D721Med (cell line): Measurements from ENCODE around the gene MRPL38.

Experiments
- DNase-seq: peaks from one replicate; pipeline ENCODE4 v3.0.0; 2011; ENCODE audit warnings: low spot score; ENCODE audit not compliant: insufficient read length
- FAIRE-seq: peaks from 2 replicates; lab custom pipeline; 2011; peaks lifted over from hg19 to GRCh38; lab: Jason Lieb, UNC
- TF ChIP-seq, protein P1 (sequence below): IDR thresholded peaks from 2 replicates; pipeline ENCODE4 v1.5.1; 2012; ENCODE audit warnings: mild to moderate bottlenecking, control low read depth; ENCODE audit not compliant: insufficient read depth; ENCODE audit errors: missing control alignments

MRPL38 gene

DNA sequence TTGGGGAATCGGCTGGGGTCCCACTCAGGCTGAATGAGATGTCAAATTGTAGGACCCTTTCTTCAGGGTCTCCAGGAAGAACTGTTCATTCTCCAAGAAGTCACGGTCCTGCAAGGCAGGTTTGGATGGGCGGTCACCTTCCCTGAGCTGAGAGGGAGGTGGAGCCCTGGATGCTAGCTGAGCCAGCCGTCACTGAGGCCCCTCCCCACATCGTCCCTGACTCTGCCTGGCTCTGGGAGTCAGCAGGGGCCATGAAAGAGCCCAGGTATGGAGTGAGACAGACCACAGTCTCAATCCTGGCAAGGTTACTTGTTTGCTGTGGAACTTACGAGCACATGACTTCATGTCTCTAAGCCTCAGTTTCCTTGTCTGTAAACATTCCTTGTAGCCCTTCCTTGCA lies 6.0 kb upstream of the MRPL38 start:
- FAIRE-seq (no peak), DNase-seq (no peak)
- TF ChIP-seq, protein P1, sequence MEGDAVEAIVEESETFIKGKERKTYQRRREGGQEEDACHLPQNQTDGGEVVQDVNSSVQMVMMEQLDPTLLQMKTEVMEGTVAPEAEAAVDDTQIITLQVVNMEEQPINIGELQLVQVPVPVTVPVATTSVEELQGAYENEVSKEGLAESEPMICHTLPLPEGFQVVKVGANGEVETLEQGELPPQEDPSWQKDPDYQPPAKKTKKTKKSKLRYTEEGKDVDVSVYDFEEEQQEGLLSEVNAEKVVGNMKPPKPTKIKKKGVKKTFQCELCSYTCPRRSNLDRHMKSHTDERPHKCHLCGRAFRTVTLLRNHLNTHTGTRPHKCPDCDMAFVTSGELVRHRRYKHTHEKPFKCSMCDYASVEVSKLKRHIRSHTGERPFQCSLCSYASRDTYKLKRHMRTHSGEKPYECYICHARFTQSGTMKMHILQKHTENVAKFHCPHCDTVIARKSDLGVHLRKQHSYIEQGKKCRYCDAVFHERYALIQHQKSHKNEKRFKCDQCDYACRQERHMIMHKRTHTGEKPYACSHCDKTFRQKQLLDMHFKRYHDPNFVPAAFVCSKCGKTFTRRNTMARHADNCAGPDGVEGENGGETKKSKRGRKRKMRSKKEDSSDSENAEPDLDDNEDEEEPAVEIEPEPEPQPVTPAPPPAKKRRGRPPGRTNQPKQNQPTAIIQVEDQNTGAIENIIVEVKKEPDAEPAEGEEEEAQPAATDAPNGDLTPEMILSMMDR: no peak

DNA sequence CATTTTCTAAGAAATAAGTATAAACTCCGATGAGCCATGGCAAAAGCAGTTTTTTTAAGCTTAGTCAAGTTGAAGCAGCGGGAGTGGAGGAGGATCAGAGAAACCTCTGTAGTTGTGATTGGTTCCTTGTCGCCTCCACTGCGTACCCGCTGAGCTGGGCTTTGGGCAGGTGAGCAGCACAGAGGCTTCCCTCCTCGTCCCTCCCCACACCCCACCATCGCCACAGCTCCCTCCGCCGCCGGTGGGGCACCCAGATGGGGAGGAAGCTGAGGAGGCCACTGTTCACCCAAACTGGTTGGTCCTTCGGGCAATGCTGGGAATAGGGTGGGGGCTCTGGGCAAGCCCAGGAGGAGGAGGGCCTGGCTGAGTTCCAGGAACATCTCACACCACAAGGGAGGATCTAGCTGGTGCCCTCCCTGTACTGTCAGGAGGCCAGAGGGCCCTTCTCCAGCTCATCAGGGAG lies 5.2 kb upstream of the MRPL38 start:
- DNase-seq (no peak), FAIRE-seq (no peak)
- TF ChIP-seq, protein P1: no peak

DNA sequence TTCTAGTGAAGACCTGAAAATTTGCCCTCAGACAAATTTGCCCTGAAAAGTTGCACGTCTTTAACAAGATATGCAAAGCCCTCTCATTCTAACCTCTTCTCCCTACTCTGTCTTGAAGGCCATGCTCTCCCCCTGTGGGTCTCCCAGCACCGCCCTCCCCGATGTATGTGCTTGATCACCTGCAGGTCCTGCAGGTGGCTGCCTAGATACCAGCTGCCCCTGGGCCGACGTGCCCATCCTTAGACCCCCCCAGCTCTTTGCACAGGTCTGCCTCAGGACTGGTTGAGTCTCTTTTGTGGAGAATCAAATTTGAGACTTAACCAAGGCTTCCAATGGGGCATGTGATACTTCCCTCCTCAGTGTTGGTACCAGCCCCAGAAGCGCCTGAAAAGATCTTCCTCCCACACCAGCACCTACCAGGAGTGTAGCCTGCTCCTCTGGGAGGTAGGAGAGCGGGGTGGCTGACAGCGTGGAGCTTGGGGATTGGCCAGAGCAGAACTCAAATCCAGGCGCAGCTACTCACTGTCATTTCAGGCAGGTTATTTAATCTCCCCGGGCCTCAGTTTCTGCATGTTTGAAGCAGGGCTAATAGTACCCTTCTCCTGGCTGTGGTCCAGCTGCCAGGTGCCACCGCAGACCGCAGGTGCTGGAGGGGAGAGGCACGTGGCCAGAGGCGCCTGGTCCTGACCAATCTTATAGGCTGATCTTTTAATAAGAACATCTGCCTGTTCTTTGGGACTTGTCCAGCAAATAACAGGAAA lies 4.5 kb upstream of the MRPL38 start:
- TF ChIP-seq, protein P1: no peak
- FAIRE-seq (no peak), DNase-seq (no peak)

DNA sequence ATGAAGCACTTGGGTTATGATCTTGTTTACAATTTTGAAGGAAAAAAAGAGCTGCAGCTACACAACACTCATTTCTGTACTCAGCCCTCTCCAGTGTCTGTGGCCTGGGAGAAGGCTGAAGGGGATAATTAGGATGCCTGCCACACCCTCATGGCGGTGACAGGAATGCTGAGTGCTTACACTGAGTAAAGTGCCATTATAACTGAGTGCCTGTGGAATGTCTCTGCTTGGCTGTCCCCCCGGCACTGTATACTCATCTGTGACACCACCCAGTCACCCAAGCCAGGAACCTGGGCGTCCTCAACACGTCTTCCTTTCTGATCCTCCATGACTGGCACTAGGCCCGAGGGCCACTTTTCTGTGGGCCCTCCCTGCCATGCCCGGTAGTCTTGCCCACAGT lies 3.5 kb upstream of the MRPL38 start:
- DNase-seq: no peak
- no peak for FAIRE-seq
- TF ChIP-seq, protein P1: no peak

DNA sequence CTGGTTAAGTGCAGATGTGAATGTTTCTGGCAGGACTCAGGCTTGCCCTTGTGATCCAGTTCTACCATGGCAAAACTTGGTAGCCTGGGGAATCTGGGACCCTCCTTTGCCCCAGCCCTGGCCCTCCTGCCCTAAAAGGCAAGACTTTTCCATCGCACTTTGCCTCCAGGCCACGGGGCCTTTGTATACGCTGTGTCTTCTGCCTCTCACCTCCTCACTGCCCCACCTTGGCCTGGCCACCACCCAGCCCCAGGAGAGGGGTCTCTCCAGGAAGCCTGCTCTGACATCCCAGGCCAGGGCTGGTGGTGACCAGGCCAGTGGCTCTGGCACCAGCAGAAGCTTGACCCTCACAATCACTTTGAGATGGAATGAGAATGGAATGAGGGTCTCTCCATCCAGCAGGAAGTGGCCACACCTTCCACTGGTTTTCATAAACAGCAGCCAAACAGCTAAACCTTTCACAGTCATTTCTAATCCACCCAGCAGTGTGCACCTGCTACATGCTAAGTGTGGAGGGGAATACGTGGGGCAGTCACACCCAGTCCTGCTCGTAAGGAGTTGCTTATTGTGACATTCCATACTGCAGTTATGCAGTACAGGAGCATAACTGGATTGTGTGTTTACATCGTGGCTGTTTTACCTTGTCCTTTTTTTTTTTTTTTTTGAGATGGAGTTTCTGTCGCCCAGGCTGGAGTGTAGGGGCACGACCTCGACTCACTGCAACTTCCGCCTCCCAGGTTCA lies 1.6 kb upstream of the MRPL38 start:
- FAIRE-seq (no peak), DNase-seq (no peak)
- TF ChIP-seq, protein P1: no peak

DNA sequence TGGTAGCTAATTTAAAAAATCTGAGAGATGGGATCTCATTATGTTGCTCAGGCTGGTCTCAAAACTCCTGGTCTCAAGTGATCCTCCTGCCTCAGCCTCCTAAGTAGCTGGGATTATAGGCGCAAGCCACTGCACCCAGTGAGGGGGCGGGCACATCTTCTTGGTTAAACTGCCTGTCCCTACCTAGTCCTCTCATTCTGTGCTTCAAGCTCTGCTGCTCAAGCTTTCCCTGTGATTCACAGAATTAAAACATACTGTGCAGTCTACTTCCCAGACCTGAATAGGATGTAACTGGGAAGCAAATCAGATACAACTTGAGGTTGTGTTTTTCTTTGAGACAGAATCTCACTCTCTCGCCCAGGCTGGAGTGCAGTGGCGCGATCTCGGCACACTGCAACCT lies 2.3 kb downstream of the MRPL38 start:
- TF ChIP-seq, protein P1: no peak
- DNase-seq: no peak
- no peak for FAIRE-seq

DNA sequence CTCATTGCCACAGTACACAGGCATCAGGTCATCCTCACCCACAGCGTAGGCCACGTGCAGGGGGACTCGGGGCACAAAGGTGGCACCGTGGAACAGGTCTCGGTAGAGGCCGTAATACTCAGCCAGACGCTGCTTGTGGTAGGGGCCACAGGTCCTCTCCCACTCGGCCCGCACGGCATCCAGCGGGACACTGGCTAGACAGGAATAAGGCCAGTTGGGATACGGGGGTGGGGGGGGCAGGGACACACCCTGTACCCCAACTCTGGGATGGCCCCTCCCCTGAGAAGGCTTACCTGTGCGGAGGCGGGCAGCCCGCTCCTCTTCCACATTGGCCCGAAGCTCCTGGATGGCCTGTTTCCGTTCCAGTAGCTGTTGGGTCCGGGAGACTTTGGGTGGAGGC lies 3.0 kb downstream of the MRPL38 start:
- DNase-seq (no peak), FAIRE-seq (no peak)
- TF ChIP-seq, protein P1: no peak
